ENCODE results near the gene TRPV4.

The TRPV4 gene

GRCh38 chr12:109842021-109842420 is 8.8 kb upstream of the TRPV4 start:
- H3K36me3 ChIP-seq (ENCODE audit: control insufficient read depth, insufficient read depth, low read length) = no peaks in the 10 kb centered on the region
- TF ChIP-seq CTCF (IDR thresholded peaks at IDR 0.05; ENCODE audit: insufficient read depth, low read length, poor library complexity, severe bottlenecking) = no peak
- H3K27me3 ChIP-seq (replicated peaks; ENCODE audit: control insufficient read depth, insufficient read depth, low read length) = no peaks in the 10 kb centered on the region
- no peak overlapping the region for H3K4me3 ChIP-seq (replicated peaks; ENCODE audit: low read depth, low read length)
- no peak for DNase-seq (ENCODE audit: extremely low read depth, insufficient read length)

GRCh38 chr12:109841356-109841755 is 8.2 kb upstream of the TRPV4 start:
- no peaks in the 10 kb centered on the region for H3K27me3 ChIP-seq (replicated peaks; ENCODE audit: control insufficient read depth, insufficient read depth, low read length)
- H3K36me3 ChIP-seq (ENCODE audit: control insufficient read depth, insufficient read depth, low read length) = no peaks in the 10 kb centered on the region
- DNase-seq (ENCODE audit: extremely low read depth, insufficient read length) = no peak
- no peak for TF ChIP-seq CTCF (IDR thresholded peaks at IDR 0.05; ENCODE audit: insufficient read depth, low read length, poor library complexity, severe bottlenecking)
- no peak overlapping the region for H3K4me3 ChIP-seq (replicated peaks; ENCODE audit: low read depth, low read length)

GRCh38 chr12:109840305-109841074 is 7.3 kb upstream of the TRPV4 start:
- no peak for DNase-seq (ENCODE audit: extremely low read depth, insufficient read length)
- TF ChIP-seq CTCF (IDR thresholded peaks at IDR 0.05; ENCODE audit: insufficient read depth, low read length, poor library complexity, severe bottlenecking) = no peak

GRCh38 chr12:109839444-109839843 is 6.2 kb upstream of the TRPV4 start:
- no peak for DNase-seq (ENCODE audit: extremely low read depth, insufficient read length)
- Histone ChIP-seq H3K4me3 (replicated peaks; ENCODE audit: low read depth, low read length) (no peak overlapping the region), H3K27me3 (replicated peaks; ENCODE audit: control insufficient read depth, insufficient read depth, low read length) (no peaks in the 10 kb centered on the region), H3K36me3 (ENCODE audit: control insufficient read depth, insufficient read depth, low read length) (no peaks in the 10 kb centered on the region)
- no peak for TF ChIP-seq CTCF (IDR thresholded peaks at IDR 0.05; ENCODE audit: insufficient read depth, low read length, poor library complexity, severe bottlenecking)

More at GRCh38 chr12:109840305-109841074, 7.3 kb upstream of the TRPV4 start:
- Histone ChIP-seq H3K4me3 (replicated peaks; ENCODE audit: low read depth, low read length) (no peak overlapping the region), H3K36me3 (ENCODE audit: control insufficient read depth, insufficient read depth, low read length) (no peaks in the 10 kb centered on the region), H3K27me3 (replicated peaks; ENCODE audit: control insufficient read depth, insufficient read depth, low read length) (no peaks in the 10 kb centered on the region)

- no peak for TF ChIP-seq CTCF (IDR thresholded peaks at IDR 0.05; ENCODE audit: insufficient read depth, low read length, poor library complexity, severe bottlenecking)
- no peaks in the 10 kb centered on the region for H3K27me3 ChIP-seq (replicated peaks; ENCODE audit: control insufficient read depth, insufficient read depth, low read length)
- no peaks in the 10 kb centered on the region for H3K36me3 ChIP-seq (ENCODE audit: control insufficient read depth, insufficient read depth, low read length)
- no peak for DNase-seq (ENCODE audit: extremely low read depth, insufficient read length)
- H3K4me3 ChIP-seq (replicated peaks; ENCODE audit: low read depth, low read length) = no peak overlapping the region
Measured at GRCh38 chr12:109836916-109837315, 3.7 kb upstream of the TRPV4 start.

Data from GM06990 (cell line).